A673 (cell line): Measurements from ENCODE around the gene VPS8. TPM values are rescaled to one million over a fixed set of nuclear protein-coding genes. Genes with fewer than 3 reads are reported as not detected.
"Not testable (repeated sequence)": the region's sequence is repeated elsewhere in the genome, so short reads cannot be mapped to it uniquely, and the experiment has no call there.

ENCODE experiments used
- BruUV-seq: library from RNA; stranded (reverse); fragments of 400-500 nt; replicated peaks from 2 replicates; lab custom pipeline; 2021; lab: Mats Ljungman, UMichigan
- CTCF ChIA-PET: fragments of 300-600 bp; sonication (Branson Sonifier 250); formaldehyde crosslinking; loops from one replicate; lab custom pipeline; 2022; ENCODE audit warnings: antibody characterized with exemption; lab: Charles Lee
- POLR2A ChIA-PET: fragments of 300-600 bp; sonication (Branson Sonifier 250); formaldehyde crosslinking; loops from one replicate; lab custom pipeline; 2022; ENCODE audit warnings: antibody characterized with exemption; ENCODE audit not compliant: low non-redundant PET; lab: Charles Lee
- DNase-seq: peaks from one replicate; pipeline ENCODE4 v3.0.0-alpha.2; 2015; ENCODE audit warnings: low spot score
- H3K27ac ChIP-seq: fragments of 200-600 bp; sonication (generic); 2 replicates; pipeline ENCODE4 v1.5.1; 2016; ENCODE audit warnings: mixed run types, low read depth, mild to moderate bottlenecking, mixed read lengths, antibody characterized with exemption, low read length; ENCODE audit not compliant: poor library complexity, severe bottlenecking
- H3K27me3 ChIP-seq: fragments of 200-600 bp; sonication (generic); replicated peaks from 2 replicates; pipeline ENCODE4 v1.6.1; 2017; ENCODE audit warnings: mixed run types, low read depth, mild to moderate bottlenecking, mixed read lengths, antibody characterized with exemption, low read length; ENCODE audit not compliant: insufficient read depth, poor library complexity
- H3K36me3 ChIP-seq: fragments of 200-600 bp; sonication (generic); 2 replicates; pipeline ENCODE4 v1.6.1; 2016; ENCODE audit warnings: mixed run types, mild to moderate bottlenecking, mixed read lengths, antibody characterized with exemption, low read length; ENCODE audit not compliant: insufficient read depth, poor library complexity, severe bottlenecking
- H3K4me1 ChIP-seq: fragments of 200-600 bp; sonication (generic); 2 replicates; pipeline ENCODE4 v1.6.1; 2017; ENCODE audit warnings: mixed run types, mild to moderate bottlenecking, mixed read lengths, antibody characterized with exemption, low read length; ENCODE audit not compliant: insufficient read depth, poor library complexity, severe bottlenecking
- H3K4me3 ChIP-seq: fragments of 200-600 bp; sonication (generic); 2 replicates; pipeline ENCODE4 v1.5.1; 2016; ENCODE audit warnings: low read depth, mixed run types, mild to moderate bottlenecking, mixed read lengths, low read length; ENCODE audit not compliant: poor library complexity, severe bottlenecking
- H3K9me3 ChIP-seq: fragments of 200-600 bp; sonication (generic); 2 replicates; pipeline ENCODE4 v1.6.1; 2016; ENCODE audit warnings: mixed run types, low read depth, mild to moderate bottlenecking, mixed read lengths, antibody characterized with exemption, low read length; ENCODE audit not compliant: poor library complexity, severe bottlenecking
- EZH2 ChIP-seq: fragments of 200-600 bp; sonication (generic); IDR thresholded peaks from 2 replicates; pipeline ENCODE4 v1.6.1; 2017; ENCODE audit warnings: borderline replicate concordance, low read depth, mild to moderate bottlenecking, mixed read lengths, antibody characterized with exemption, low read length; ENCODE audit not compliant: poor library complexity, severe bottlenecking
- intact Hi-C: fragments of 100-400 bp; cut with micrococcal nuclease; formaldehyde crosslinking; loops from one replicate; pipeline ENCODE4 v1.10.0; 2022; ENCODE audit not compliant: unreplicated experiment
- total RNA-seq: library from RNA; stranded (reverse); gene quantifications from 2 replicates; pipeline ENCODE4 v1.2.3, GENCODE V29; 2021
- TF ChIP-seq, protein P1 (sequence below): fragments of 300-800, 200-600 bp; sonication (generic); conservative IDR thresholded peaks from 2 replicates; pipeline ENCODE4 v1.5.1; 2017; ENCODE audit warnings: low read depth, mild to moderate bottlenecking, antibody characterized with exemption, low read length, moderate library complexity, mixed read lengths

VPS8 gene
- total RNA-seq, 1 experiment from 2014 or later = 42.3 TPM

DNA sequence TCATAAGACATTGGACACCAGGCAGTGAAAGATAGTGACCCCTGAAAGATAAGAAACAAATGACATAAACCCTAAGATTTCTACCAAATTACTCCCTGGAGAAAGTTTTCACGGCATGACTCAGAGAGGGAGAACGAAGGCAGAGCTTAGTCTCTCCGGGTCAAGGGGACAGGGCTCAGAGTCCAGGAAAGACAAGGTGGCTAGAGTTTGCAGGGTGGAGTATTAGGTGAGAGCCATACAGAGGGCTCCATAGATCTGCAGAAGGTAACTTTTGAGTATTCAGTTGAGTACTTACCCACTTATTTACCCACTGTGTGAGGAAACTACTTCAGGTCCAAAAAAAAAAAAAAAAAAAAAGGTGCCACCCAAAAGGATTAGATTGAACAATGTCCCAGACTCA lies 197.7 kb downstream of the VPS8 start:
- no TSS peak for BruUV-seq

GRCh38 chr3:185017584-185017983 lies 205.6 kb downstream of the VPS8 start:
- H3K9me3 ChIP-seq, DNase-seq, H3K4me3 ChIP-seq, intact Hi-C loops, POLR2A ChIA-PET, H3K36me3 ChIP-seq, H3K27ac ChIP-seq, H3K4me1 ChIP-seq, BruUV-seq, CTCF ChIA-PET, H3K27me3 ChIP-seq: not testable (repeated sequence)

More for the DNA sequence above, 197.7 kb downstream of the VPS8 start:
- Histone ChIP-seq H3K27ac (no peak overlapping the region), H3K27me3 (no peaks in the 10 kb centered on the region), H3K4me3 (no peak overlapping the region), H3K36me3 (no peaks in the 10 kb centered on the region), H3K9me3 (no peaks in the 10 kb centered on the region), H3K4me1 (no peaks in the 10 kb centered on the region)
- POLR2A ChIA-PET = no interaction called here
- CTCF ChIA-PET = no interaction called here
- no peak for DNase-seq
- TF ChIP-seq, protein P1, sequence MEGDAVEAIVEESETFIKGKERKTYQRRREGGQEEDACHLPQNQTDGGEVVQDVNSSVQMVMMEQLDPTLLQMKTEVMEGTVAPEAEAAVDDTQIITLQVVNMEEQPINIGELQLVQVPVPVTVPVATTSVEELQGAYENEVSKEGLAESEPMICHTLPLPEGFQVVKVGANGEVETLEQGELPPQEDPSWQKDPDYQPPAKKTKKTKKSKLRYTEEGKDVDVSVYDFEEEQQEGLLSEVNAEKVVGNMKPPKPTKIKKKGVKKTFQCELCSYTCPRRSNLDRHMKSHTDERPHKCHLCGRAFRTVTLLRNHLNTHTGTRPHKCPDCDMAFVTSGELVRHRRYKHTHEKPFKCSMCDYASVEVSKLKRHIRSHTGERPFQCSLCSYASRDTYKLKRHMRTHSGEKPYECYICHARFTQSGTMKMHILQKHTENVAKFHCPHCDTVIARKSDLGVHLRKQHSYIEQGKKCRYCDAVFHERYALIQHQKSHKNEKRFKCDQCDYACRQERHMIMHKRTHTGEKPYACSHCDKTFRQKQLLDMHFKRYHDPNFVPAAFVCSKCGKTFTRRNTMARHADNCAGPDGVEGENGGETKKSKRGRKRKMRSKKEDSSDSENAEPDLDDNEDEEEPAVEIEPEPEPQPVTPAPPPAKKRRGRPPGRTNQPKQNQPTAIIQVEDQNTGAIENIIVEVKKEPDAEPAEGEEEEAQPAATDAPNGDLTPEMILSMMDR = no peak
- no peak for TF ChIP-seq EZH2
- intact Hi-C loops = no loop called here

DNA sequence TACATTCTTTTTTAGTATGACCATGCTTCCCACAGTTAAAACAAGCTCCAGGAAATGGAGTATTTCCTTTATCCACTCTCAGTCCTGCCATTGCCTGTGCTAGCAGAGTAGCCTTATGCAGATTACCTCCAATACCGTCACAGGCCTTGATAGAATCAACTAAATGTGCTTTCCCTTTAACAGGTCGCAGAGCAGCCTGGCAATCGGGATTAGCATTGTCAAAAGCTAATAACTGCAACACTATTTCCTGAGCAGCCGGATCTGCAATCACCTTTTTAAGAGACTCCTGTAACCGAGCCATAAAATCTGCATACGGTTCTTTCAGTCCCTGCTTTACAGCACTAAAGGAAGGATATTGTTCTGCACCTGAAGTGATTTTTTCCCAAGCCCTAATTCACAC lies 206.0 kb downstream of the VPS8 start:
- intact Hi-C loops, BruUV-seq, H3K36me3 ChIP-seq, POLR2A ChIA-PET, H3K27me3 ChIP-seq, DNase-seq, H3K4me3 ChIP-seq, H3K4me1 ChIP-seq, CTCF ChIA-PET, H3K27ac ChIP-seq, H3K9me3 ChIP-seq: not testable (repeated sequence)

GRCh38 chr3:185021256-185021655 lies 209.3 kb downstream of the VPS8 start:
- H3K9me3 ChIP-seq = peaks cover 6% of the 10 kb centered on the region
- DNase-seq = no peak
- no peaks in the 10 kb centered on the region for H3K4me1 ChIP-seq
- no peak for TF ChIP-seq EZH2
- TF ChIP-seq, protein P1 = no peak
- no peak overlapping the region for H3K4me3 ChIP-seq
- no TSS peak for BruUV-seq
- no peak overlapping the region for H3K27ac ChIP-seq
- intact Hi-C loops = no loop called here
- ChIA-PET CTCF (no interaction called here), POLR2A (no interaction called here)
- no peaks in the 10 kb centered on the region for H3K36me3 ChIP-seq
- no peaks in the 10 kb centered on the region for H3K27me3 ChIP-seq
